Upper lobe of left lung (tissue), 4 donors: ENCODE data around the gene ZNF181.

Experiments used
- POLR2A ChIP-seq, 4 donors: fragments of 450-650 bp; IDR thresholded peaks; one replicate each; pipeline ENCODE4 v1.5.1; 2016 to 2017; ENCODE audit warnings: antibody characterized with exemption in 4 of 4, mild to moderate bottlenecking in 2 of 4
- POLR2AphosphoS5 ChIP-seq, 2 donors: sonication (generic); formaldehyde crosslinking; IDR thresholded peaks; one replicate each; pipeline ENCODE4 v1.5.1; 2017; ENCODE audit warnings: antibody characterized with exemption in 2 of 2
- TF ChIP-seq, protein P1 (sequence below), 6 experiments: fragments of 450-650 bp in 4 of 6; fragments of 200-600 bp in 2 of 6; sonication (generic) in 2 of 6; IDR thresholded peaks; one replicate each; pipeline ENCODE4 v1.5.1; 2016 to 2019; ENCODE audit warnings: antibody characterized with exemption in 6 of 6

DNA sequence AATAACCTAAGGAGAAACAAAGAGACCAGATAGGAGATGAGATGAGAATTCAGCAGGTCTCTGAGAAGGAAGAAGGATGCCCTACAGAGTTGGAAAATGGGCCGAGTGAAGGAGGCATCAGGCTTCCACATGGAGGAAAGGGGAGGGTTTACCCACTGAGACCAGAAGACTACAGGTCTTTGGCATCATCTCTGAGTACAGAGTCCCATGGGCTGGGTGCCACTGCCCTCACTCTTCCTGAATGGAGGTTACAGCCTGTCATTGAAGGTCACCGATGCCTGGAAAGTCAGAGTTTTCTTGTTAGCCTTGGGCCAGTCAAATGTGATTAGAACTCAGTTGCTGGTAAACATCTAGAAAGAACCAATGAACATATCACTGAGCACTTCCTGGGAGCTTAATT lies 46.7 kb upstream of the ZNF181 start:
- TF ChIP-seq, protein P1, sequence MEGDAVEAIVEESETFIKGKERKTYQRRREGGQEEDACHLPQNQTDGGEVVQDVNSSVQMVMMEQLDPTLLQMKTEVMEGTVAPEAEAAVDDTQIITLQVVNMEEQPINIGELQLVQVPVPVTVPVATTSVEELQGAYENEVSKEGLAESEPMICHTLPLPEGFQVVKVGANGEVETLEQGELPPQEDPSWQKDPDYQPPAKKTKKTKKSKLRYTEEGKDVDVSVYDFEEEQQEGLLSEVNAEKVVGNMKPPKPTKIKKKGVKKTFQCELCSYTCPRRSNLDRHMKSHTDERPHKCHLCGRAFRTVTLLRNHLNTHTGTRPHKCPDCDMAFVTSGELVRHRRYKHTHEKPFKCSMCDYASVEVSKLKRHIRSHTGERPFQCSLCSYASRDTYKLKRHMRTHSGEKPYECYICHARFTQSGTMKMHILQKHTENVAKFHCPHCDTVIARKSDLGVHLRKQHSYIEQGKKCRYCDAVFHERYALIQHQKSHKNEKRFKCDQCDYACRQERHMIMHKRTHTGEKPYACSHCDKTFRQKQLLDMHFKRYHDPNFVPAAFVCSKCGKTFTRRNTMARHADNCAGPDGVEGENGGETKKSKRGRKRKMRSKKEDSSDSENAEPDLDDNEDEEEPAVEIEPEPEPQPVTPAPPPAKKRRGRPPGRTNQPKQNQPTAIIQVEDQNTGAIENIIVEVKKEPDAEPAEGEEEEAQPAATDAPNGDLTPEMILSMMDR (IDR thresholded peaks at IDR 0.05) = no peak
- TF ChIP-seq POLR2AphosphoS5 (IDR thresholded peaks at IDR 0.05) = no peak
- TF ChIP-seq POLR2A (IDR thresholded peaks at IDR 0.05) = no peak
